Suppressor macrophage treated with lipopolysaccharide for 1 hour (primary cell): ENCODE data around the gene GCNA.
"Not testable (repeated sequence)": the region's sequence is repeated elsewhere in the genome, so short reads cannot be mapped to it uniquely, and the experiment has no call there.

Experiments used
- DNase-seq, 3 donors: peaks; one replicate each; pipeline ENCODE4 v3.0.0-alpha.2; 2020 to 2022

GCNA gene

GRCh38 chrX:71563921-71564320 lies 14.3 kb upstream of the GCNA start:
- DNase-seq = no peak

- no peak for DNase-seq
Measured at GRCh38 chrX:71565474-71566041, 12.7 kb upstream of the GCNA start.

- DNase-seq = not testable (repeated sequence)
Measured at GRCh38 chrX:71571390-71571789, 6.8 kb upstream of the GCNA start.

- no peak for DNase-seq
Measured at GRCh38 chrX:71573590-71573989, 4.6 kb upstream of the GCNA start.

- DNase-seq = no peak
Measured at GRCh38 chrX:71577682-71578081, 555 bp upstream of the GCNA start.

- DNase-seq = no peak
Measured at GRCh38 chrX:71579136-71579989, 1.1 kb downstream of the GCNA start.

DNA sequence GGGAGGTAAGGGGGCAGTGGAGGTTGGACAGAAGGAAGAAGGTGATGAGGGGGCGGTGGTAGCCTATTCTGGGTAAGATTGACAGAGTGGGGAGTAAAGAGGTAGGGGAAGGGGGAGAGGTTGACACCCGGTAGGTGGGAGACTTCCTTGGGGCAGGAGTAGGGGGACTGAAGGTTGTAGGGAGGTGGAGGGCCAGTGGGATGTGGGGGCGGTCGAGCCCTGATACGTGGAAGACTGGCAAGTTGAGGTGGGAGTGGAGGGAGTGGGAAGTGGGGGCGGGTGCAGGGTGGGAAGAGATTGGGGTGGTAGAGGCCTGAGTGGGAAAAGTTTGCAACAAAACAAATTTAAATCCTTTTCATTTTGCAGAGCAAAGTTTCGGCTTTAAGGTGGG lies 1.7 kb downstream of the GCNA start:
- no peak for DNase-seq

DNA sequence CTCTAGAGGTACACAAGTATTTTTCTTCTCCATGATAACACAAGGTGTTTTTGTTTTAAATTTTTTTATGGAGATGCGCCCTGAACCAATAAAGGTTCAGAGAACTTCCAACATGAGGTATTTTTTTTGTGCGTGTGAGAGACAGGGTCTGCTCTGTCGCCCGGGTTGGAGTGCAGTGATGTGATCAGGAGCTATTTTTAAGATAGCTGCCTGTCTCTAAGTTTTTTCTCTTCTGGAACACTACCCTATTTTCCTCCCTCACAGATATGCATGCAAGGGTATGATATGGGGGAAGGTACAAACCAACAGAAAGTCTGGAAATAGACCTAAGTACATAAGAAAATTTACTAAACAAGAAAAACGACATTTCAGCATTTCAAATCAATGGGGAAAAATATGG lies 3.0 kb downstream of the GCNA start:
- DNase-seq = no peak

- DNase-seq = no peak
Measured at GRCh38 chrX:71586929-71587328, 8.7 kb downstream of the GCNA start.

- not testable (repeated sequence) for DNase-seq
Measured at GRCh38 chrX:71593210-71593609, 15.0 kb downstream of the GCNA start.

GRCh38 chrX:71599965-71600364 lies 21.7 kb downstream of the GCNA start:
- DNase-seq = no peak

GRCh38 chrX:71603618-71604017 lies 25.4 kb downstream of the GCNA start:
- DNase-seq = peak in 1 of 3 donors; percentile 23

- DNase-seq = peak in 2 of 3 donors; percentile 5 to 19
Measured at GRCh38 chrX:71604141-71604540, 25.9 kb downstream of the GCNA start.

GRCh38 chrX:71604796-71605568 lies 26.7 kb downstream of the GCNA start:
- no peak for DNase-seq

DNA sequence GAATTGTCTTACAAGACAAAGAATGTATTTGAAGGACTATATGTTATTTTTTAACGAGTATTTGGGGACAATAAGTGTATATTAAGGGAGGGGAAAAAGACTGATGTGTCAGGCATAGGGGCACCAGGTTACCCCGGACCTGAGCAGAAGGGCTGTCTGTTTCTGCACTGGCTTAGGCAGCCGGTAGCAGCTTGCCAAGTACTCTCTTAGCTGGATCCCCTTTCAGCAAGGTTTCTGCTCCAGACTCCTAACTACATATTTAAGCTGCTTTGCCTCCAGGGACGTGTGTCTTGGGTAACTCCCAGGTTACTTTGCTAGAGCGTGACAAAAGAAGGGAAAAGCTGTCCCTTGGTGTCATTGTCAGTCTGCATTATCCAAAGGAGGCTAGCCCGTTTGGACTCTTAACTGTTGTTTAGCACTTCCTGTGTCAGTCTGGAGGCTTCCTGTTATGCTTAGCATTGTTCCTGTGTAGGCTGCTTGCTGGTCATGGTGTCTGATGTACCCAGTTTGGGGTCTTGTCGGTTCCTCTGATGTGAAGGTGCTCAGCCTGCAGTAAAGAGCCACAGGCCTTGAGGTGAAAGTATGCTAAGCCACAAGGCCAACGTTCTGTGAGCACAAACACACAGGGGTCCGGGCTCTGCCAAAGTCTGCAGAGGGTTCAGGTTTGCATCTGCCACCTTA lies 28.4 kb downstream of the GCNA start:
- no peak for DNase-seq

GRCh38 chrX:71607488-71607887 lies 29.3 kb downstream of the GCNA start:
- no peak for DNase-seq

DNA sequence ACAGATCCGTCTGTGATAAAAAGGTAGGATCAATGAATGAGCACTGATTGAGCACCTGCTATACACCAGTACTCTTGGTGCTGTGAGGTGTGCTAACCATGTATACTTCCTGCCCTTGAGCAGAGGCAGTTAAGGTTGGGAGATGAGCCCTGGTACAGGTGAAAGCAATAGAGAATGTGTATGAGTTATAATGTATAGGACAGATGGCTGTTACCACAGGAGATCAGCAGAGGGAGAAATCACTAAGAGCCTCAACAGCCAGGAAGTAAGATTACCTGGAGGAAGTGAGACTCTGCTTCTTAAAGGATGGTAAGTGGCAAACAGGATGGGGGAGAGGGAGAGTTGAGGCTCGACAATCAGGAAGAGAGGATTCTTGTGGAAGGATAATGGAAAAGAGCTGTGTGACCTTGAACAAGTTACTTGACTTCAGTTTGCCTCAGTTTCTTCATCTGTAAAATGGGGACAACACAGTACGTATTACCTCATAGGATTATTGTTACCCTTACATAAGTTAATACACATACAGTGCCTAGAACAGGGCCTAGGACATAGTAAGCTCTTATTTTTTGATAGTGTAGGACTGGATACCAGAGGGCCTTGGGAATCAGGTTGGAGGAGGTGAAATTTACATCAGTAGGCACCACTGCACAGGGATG lies 31.0 kb downstream of the GCNA start:
- no peak for DNase-seq

- not testable (repeated sequence) for DNase-seq
Measured at GRCh38 chrX:71611736-71612135, 33.5 kb downstream of the GCNA start.

DNA sequence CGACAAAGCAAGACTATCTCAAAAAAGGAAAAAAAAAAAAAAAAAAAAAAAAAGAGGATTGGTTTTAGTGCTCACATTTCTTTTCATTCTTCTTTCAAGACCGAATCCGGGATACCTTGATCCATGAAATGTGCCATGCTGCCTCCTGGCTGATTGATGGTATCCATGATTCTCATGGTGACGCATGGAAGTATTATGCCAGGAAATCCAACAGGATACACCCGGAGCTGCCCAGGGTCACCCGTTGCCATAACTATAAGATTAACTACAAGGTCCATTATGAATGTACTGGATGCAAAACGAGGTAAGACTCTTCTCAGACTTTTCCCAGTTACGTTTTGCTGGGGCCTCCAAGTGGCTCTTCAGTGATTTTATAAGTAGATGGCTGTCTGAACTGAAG lies 34.0 kb downstream of the GCNA start:
- DNase-seq = no peak

DNA sequence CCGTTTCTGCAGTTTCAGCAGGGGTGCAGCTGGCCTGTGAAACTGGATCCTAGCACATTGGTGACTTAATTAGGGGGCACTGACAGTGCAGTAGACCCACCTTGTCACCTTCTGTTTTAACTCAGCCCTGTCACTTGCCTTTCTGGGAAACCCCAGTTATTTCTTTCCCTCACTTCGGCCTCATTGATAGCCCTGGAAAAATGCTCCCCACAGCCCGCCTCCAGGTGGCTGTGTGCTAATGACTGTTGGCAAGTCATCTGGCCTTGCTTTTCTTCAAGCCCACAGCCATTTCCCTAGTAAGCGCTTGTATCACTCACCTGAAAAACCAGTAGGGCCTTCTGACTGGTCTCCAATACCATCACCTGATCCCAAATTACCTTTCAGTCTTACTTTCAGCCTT lies 36.8 kb downstream of the GCNA start:
- DNase-seq = no peak

GRCh38 chrX:71615954-71616353 lies 37.7 kb downstream of the GCNA start:
- no peak for DNase-seq

DNA sequence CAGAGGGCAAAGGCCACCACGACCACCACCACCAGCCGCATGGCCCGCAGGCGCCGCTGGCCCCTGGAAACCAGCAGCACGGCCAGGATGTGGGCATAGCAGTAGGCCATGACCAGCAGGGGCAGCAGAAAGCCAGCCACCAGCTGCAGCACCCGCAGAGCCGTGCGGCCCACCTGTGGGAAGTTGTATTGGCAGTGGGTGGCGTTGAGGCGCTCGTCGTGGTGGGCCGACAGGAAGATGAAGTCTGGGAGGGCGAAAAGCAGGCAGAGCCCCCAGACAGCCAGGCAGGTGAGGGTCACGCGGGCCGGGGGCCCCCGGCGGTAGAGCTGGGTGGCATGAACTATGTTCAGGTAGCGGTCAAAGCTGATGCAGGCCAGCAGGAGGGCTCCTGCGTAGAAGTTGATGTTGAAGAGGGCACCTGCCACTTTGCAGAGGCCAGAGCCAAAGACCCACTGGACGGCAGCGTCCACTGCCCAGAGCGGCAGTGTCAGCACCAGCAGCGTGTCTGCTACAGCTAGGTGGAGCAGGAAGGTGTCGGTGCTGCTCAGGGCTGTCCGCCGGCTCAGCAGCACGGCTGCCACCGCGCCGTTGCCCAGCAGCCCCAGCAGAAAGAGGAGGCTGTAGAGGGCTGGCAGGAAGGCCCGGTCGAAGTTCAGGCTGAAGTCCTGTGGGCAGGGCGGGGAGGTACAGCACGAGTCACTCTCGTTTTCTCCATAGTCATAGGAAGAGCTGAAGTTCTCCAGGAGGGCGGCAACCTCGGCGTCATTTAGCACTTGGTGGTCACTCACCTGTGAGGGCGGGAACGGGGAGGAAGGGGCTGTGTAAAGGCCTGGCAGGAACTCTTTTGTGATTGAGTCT lies 38.7 kb downstream of the GCNA start:
- DNase-seq = no peak
